HepG2 (cell line): Measurements from ENCODE around the gene NFS1. TPM values are rescaled to one million over a fixed set of nuclear protein-coding genes. Genes with fewer than 3 reads are reported as not detected.
A peak's percentile ranks its signal among the peaks of the same experiment; 100 is the strongest.

Source experiments
- BCL3 ChIP-seq: sonication (generic); formaldehyde crosslinking; IDR thresholded peaks from 2 replicates; pipeline ENCODE4 v1.5.1; 2020; ENCODE audit warnings: mild to moderate bottlenecking, missing genetic modification reagents, moderate library complexity
- DBP ChIP-seq: sonication (generic); formaldehyde crosslinking; IDR thresholded peaks from 2 replicates; pipeline ENCODE4 v1.4.0; 2020; ENCODE audit warnings: missing genetic modification reagents; ENCODE audit errors: not compliant biosample characterization
- DZIP1 ChIP-seq: sonication (generic); formaldehyde crosslinking; IDR thresholded peaks from 2 replicates; pipeline ENCODE4 v1.5.0; 2020; ENCODE audit warnings: mild to moderate bottlenecking, missing genetic modification reagents
- EZH2 ChIP-seq: conservative IDR thresholded peaks from 2 replicates; pipeline ENCODE4 v1.6.1; 2012; ENCODE audit warnings: mild to moderate bottlenecking, low read depth, low read length, moderate library complexity
- GLMP ChIP-seq: sonication (generic); formaldehyde crosslinking; IDR thresholded peaks from 2 replicates; pipeline ENCODE4 v1.9.0; 2021; ENCODE audit warnings: missing genetic modification reagents, mild to moderate bottlenecking, borderline replicate concordance
- HNRNPUL1 ChIP-seq: fragments of 200-400 bp; formaldehyde crosslinking; IDR thresholded peaks from 2 replicates; pipeline ENCODE4 v1.6.1; 2017; ENCODE audit warnings: low read depth, mild to moderate bottlenecking, low read length, moderate library complexity
- IKZF4 ChIP-seq: sonication (generic); formaldehyde crosslinking; IDR thresholded peaks from 2 replicates; pipeline ENCODE4 v1.5.1; 2020; ENCODE audit warnings: borderline replicate concordance, mild to moderate bottlenecking, low read depth, missing genetic modification reagents; ENCODE audit errors: not compliant biosample characterization
- MTF1 ChIP-seq: sonication (generic); formaldehyde crosslinking; IDR thresholded peaks from 2 replicates; pipeline ENCODE4 v1.5.0; 2020; ENCODE audit warnings: missing genetic modification reagents
- PHF8 ChIP-seq: sonication (generic); formaldehyde crosslinking; IDR thresholded peaks from 2 replicates; pipeline ENCODE4 v1.5.0; 2020; ENCODE audit warnings: missing genetic modification reagents
- POLR2AphosphoS2 ChIP-seq: IDR thresholded peaks from 2 replicates; pipeline ENCODE4 v1.6.1; 2011; ENCODE audit warnings: low read depth, low read length, improper control_type of control experiment
- RNF2 ChIP-seq: fragments of 450-650 bp; conservative IDR thresholded peaks from 2 replicates; pipeline ENCODE4 v1.6.1; 2016; ENCODE audit warnings: low read depth
- THAP7 ChIP-seq: sonication (generic); formaldehyde crosslinking; IDR thresholded peaks from 2 replicates; pipeline ENCODE4 v1.8.1; 2023; ENCODE audit warnings: mild to moderate bottlenecking, missing genetic modification reagents
- TSC22D2 ChIP-seq: sonication (generic); formaldehyde crosslinking; IDR thresholded peaks from 2 replicates; pipeline ENCODE4 v1.5.1; 2020; ENCODE audit warnings: missing genetic modification reagents, mild to moderate bottlenecking, borderline replicate concordance
- YY1 ChIP-seq: IDR thresholded peaks from 2 replicates; pipeline ENCODE4 v1.6.1; 2011; ENCODE audit warnings: low read length, low read depth, moderate library complexity, mild to moderate bottlenecking; ENCODE audit not compliant: insufficient read depth, insufficient replicate concordance
- ZFP62 ChIP-seq: sonication (generic); formaldehyde crosslinking; IDR thresholded peaks from 2 replicates; pipeline ENCODE4 v1.4.0; 2020; ENCODE audit warnings: missing genetic modification reagents
- ZFP90 ChIP-seq: sonication (generic); formaldehyde crosslinking; IDR thresholded peaks from 2 replicates; pipeline ENCODE4 v1.8.0; 2022; ENCODE audit warnings: missing genetic modification reagents, mild to moderate bottlenecking, inconsistent platforms, borderline replicate concordance
- ZNF180 ChIP-seq: sonication (generic); formaldehyde crosslinking; IDR thresholded peaks from 2 replicates; pipeline ENCODE4 v1.4.0; 2020; ENCODE audit warnings: low read depth, missing genetic modification reagents, borderline replicate concordance
- ZNF230 ChIP-seq: sonication (generic); formaldehyde crosslinking; IDR thresholded peaks from 2 replicates; pipeline ENCODE4 v1.4.0; 2020; ENCODE audit warnings: mild to moderate bottlenecking, missing genetic modification reagents
- ZNF333 ChIP-seq: sonication (generic); formaldehyde crosslinking; IDR thresholded peaks from 2 replicates; pipeline ENCODE4 v1.4.0; 2020; ENCODE audit warnings: mild to moderate bottlenecking, missing genetic modification reagents, borderline replicate concordance
- ZNF496 ChIP-seq: sonication (generic); formaldehyde crosslinking; IDR thresholded peaks from 2 replicates; pipeline ENCODE4 v1.8.1; 2023; ENCODE audit warnings: mild to moderate bottlenecking, moderate library complexity, missing genetic modification reagents; ENCODE audit not compliant: insufficient replicate concordance
- ZNF768 ChIP-seq: sonication (generic); formaldehyde crosslinking; IDR thresholded peaks from 2 replicates; pipeline ENCODE4 v1.4.0; 2020; ENCODE audit warnings: missing genetic modification reagents
- polyA plus RNA-seq, 8 experiments: library from polyadenylated mRNA; depleted of rRNA in 3 of 8; stranded (reverse) in 7 of 8; unstranded in 1 of 8; fragments of >200 nt; fragmentation: Illumina TruSeq in 4 of 8; extraction: Trizol in 4 of 8; gene quantifications; 2 replicates each; pipeline versions ENCODE4 v1.2.1 to v1.2.3, GENCODE V29; 2011 to 2016; ENCODE audit warnings: low read depth in 4 of 8, missing spikeins in 1 of 8, mixed read lengths in 1 of 8; ENCODE audit not compliant: insufficient read depth in 1 of 8
- total RNA-seq, 5 experiments: library from RNA; depleted of rRNA; stranded (reverse); fragments of >200 nt; fragmentation: Illumina TruSeq; extraction: Trizol; gene quantifications; 2 replicates each; pipeline ENCODE4 v1.2.3, GENCODE V29; 2016; ENCODE audit warnings: low read depth in 1 of 5

NFS1 gene
- total and polyA plus RNA-seq, 2 of the 13 experiments (the other 11 are each of a cell fraction or from before 2014, with no cell fraction given): 65.9 to 88.1 TPM

GRCh38 chr20:35698298-35699126 lies 640 bp downstream of the NFS1 start (continued):
- no peak for TF ChIP-seq DZIP1
- TF ChIP-seq ZNF768 (CRISPR knock-in tag): no peak
- TF ChIP-seq ZNF230 (CRISPR knock-in tag): peak; percentile 40; the same call in 1 of the 2 replicates
- no peak for TF ChIP-seq ZFP62
- no peak for TF ChIP-seq ZNF496 (CRISPR knock-in tag)
- TF ChIP-seq IKZF4 (CRISPR knock-in tag): no peak
- no peak for TF ChIP-seq PHF8 (CRISPR knock-in tag)
- TF ChIP-seq MTF1 (CRISPR knock-in tag): no peak
- TF ChIP-seq ZNF333 (CRISPR knock-in tag): no peak
- TF ChIP-seq RNF2: no peak
- TF ChIP-seq EZH2: no peak
- no peak; the same call in 1 of the 2 replicates for TF ChIP-seq ZNF180 (CRISPR knock-in tag)
- TF ChIP-seq GLMP (CRISPR knock-in tag): no peak
- TF ChIP-seq YY1: peak; percentile 16
- no peak for TF ChIP-seq POLR2AphosphoS2
- no peak for TF ChIP-seq BCL3 (CRISPR knock-in tag)
- no peak for TF ChIP-seq ZFP90 (CRISPR knock-in tag)
- TF ChIP-seq TSC22D2 (CRISPR knock-in tag): no peak
- TF ChIP-seq HNRNPUL1: no peak
- TF ChIP-seq DBP (CRISPR knock-in tag): no peak
- TF ChIP-seq THAP7 (CRISPR knock-in tag): no peak
